Naive B cell (primary cell): Measurements from ENCODE around the gene PAQR4. TPM values are rescaled to one million over a fixed set of nuclear protein-coding genes. Genes with fewer than 3 reads are reported as not detected.

Experiments used
- ATAC-seq, 2 donors: fragments of 150-1000 bp; cut with Tn5 transposase; 2 replicates each; pipeline ENCODE4 v1.10.0; 2021; ENCODE audit warnings: low read depth in 2 of 2, mild to moderate bottlenecking in 2 of 2, moderate library complexity in 2 of 2
- DNase-seq: peaks from one replicate; pipeline ENCODE4 v3.0.0; 2022
- H3K27ac Mint-ChIP-seq, 6 donors: one replicate each; pipeline ENCODE4 v1.8.0; 2020 to 2022; ENCODE audit warnings: mild to moderate bottlenecking in 6 of 6, mixed read lengths in 6 of 6, moderate library complexity in 5 of 6, inconsistent platforms in 2 of 6
- H3K27me3 Mint-ChIP-seq, 3 donors: one replicate each; pipeline ENCODE4 v1.8.0; 2021 to 2022; ENCODE audit warnings: mixed read lengths in 3 of 3, mild to moderate bottlenecking in 1 of 3
- H3K36me3 Mint-ChIP-seq, 2 donors: one replicate each; pipeline ENCODE4 v1.8.0; 2020 to 2022; ENCODE audit warnings: mixed read lengths in 2 of 2, inconsistent platforms in 1 of 2, mild to moderate bottlenecking in 1 of 2
- H3K4me1 Mint-ChIP-seq, 3 donors: one replicate each; pipeline ENCODE4 v1.8.0; 2020 to 2022; ENCODE audit warnings: mixed read lengths in 3 of 3, inconsistent platforms in 1 of 3, mild to moderate bottlenecking in 1 of 3, moderate library complexity in 1 of 3
- H3K4me3 Mint-ChIP-seq, 8 donors: one replicate each; pipeline ENCODE4 v1.8.0; 2020 to 2022; ENCODE audit warnings: mild to moderate bottlenecking in 8 of 8, mixed read lengths in 8 of 8, moderate library complexity in 8 of 8, inconsistent platforms in 2 of 8
- H3K9me3 Mint-ChIP-seq, 7 donors: one replicate each; pipeline ENCODE4 v1.8.0; 2020 to 2022; ENCODE audit warnings: mixed read lengths in 7 of 7, mild to moderate bottlenecking in 5 of 7, inconsistent platforms in 2 of 7, moderate library complexity in 1 of 7
- polyA plus RNA-seq, 6 donors: library from polyadenylated mRNA; unstranded; fragments of 300-500 nt; fragmentation: Illumina TruSeq; gene quantifications; one replicate each; pipeline ENCODE4 v1.2.3, GENCODE V29; 2021; ENCODE audit warnings: low read depth in 6 of 6

The PAQR4 gene
- polyA plus RNA-seq, 6 donors from 2014 or later: 0.43 to 1.3 (median 1.1) TPM; not detected in 1

GRCh38 chr16:3021449-3022207 lies 52.5 kb downstream of the PAQR4 start:
- ATAC-seq: peak; percentile 22 to 23

GRCh38 chr16:3022208-3022683 lies 53.1 kb downstream of the PAQR4 start:
- H3K36me3 Mint-ChIP-seq: no peaks in the 10 kb centered on the region
- H3K27ac Mint-ChIP-seq: peak overlapping the region in 1 of 6 donors; percentile 43
- ATAC-seq: no peak
- peak overlapping the region; percentile 35 to 97 (median 88) for H3K4me3 Mint-ChIP-seq
- no peak for DNase-seq
- peaks cover 36 to 55% (median 54%) of the 10 kb centered on the region in 3 donors for H3K4me1 Mint-ChIP-seq
- H3K27me3 Mint-ChIP-seq: peaks cover 0 to 7% (median 0%) of the 10 kb centered on the region in 3 donors
- peaks cover 0 to 4% (median 0%) of the 10 kb centered on the region in 7 donors for H3K9me3 Mint-ChIP-seq

More at GRCh38 chr16:3021449-3022207, 52.5 kb downstream of the PAQR4 start:
- H3K27ac Mint-ChIP-seq: peak overlapping the region in 5 of 6 donors; percentile 28 to 78 (median 56)
- H3K36me3 Mint-ChIP-seq: no peaks in the 10 kb centered on the region
- peaks cover 36 to 55% (median 54%) of the 10 kb centered on the region in 3 donors for H3K4me1 Mint-ChIP-seq
- peak overlapping the region; percentile 77 to 97 (median 90) for H3K4me3 Mint-ChIP-seq
- peaks cover 0 to 4% (median 0%) of the 10 kb centered on the region in 7 donors for H3K9me3 Mint-ChIP-seq
- DNase-seq: peak; percentile 66
- peaks cover 0 to 12% (median 0%) of the 10 kb centered on the region in 3 donors for H3K27me3 Mint-ChIP-seq

GRCh38 chr16:3022684-3023414 lies 53.7 kb downstream of the PAQR4 start:
- Mint-ChIP-seq H3K27ac (peak overlapping the region in 5 of 6 donors; percentile 27 to 99 (median 43)), H3K27me3 (peaks cover 0 to 5% (median 0%) of the 10 kb centered on the region in 3 donors), H3K9me3 (peaks cover 0 to 4% (median 0%) of the 10 kb centered on the region in 7 donors), H3K4me3 (peak overlapping the region; percentile 82 to 97 (median 95)), H3K4me1 (peaks cover 36 to 57% (median 56%) of the 10 kb centered on the region in 3 donors), H3K36me3 (no peaks in the 10 kb centered on the region)
- DNase-seq: no peak
- no peak for ATAC-seq

Other genes starting within 250 kb of the PAQR4 start
- under 1 TPM in 1 of 6 donors, not detected in 5; 0.36 TPM for gene PRSS27, start 249.1 kb upstream of the PAQR4 start, polyA plus RNA-seq
- gene SRRM2, start 216.7 kb upstream of the PAQR4 start, polyA plus RNA-seq: 100 to 1,000 TPM in 1 of 6 donors, 10 to 100 TPM in 5; 25.0 to 147 (median 45.1) TPM
- gene ELOB, start 192.1 kb upstream of the PAQR4 start, polyA plus RNA-seq: 100 to 1,000 TPM; 159 to 241 (median 203) TPM
- gene PRSS33, start 181.8 kb upstream of the PAQR4 start, polyA plus RNA-seq: not detected
- not detected for gene PRSS41, start 170.9 kb upstream of the PAQR4 start, polyA plus RNA-seq
- gene PRSS21, start 152.1 kb upstream of the PAQR4 start, polyA plus RNA-seq: 1 to 10 TPM in 4 of 6 donors, under 1 TPM in 1, not detected in 1; 0.51 to 4.4 (median 1.9) TPM
- not detected for gene ZG16B, start 139.0 kb upstream of the PAQR4 start, polyA plus RNA-seq
- not detected for gene PRSS22, start 111.2 kb upstream of the PAQR4 start, polyA plus RNA-seq
- 10 to 100 TPM; 15.6 to 22.6 (median 18.9) TPM for gene FLYWCH2, start 86.1 kb upstream of the PAQR4 start, polyA plus RNA-seq
- 10 to 100 TPM in 3 of 6 donors, 1 to 10 TPM in 3; 6.3 to 13.4 (median 9.5) TPM for gene FLYWCH1, start 57.4 kb upstream of the PAQR4 start, polyA plus RNA-seq
- gene KREMEN2, start 5.1 kb upstream of the PAQR4 start, polyA plus RNA-seq: 1 to 10 TPM in 3 of 6 donors, under 1 TPM in 2, not detected in 1; 0.25 to 4.4 (median 1.2) TPM
- gene PKMYT1, start 11.1 kb downstream of the PAQR4 start, polyA plus RNA-seq: under 1 TPM in 4 of 6 donors, not detected in 2; 0.45 to 0.88 (median 0.62) TPM
- not detected for gene CLDN9, start 43.6 kb downstream of the PAQR4 start, polyA plus RNA-seq
- gene CLDN6, start 48.8 kb downstream of the PAQR4 start, polyA plus RNA-seq: not detected
- gene TNFRSF12A, start 51.0 kb downstream of the PAQR4 start, polyA plus RNA-seq: not detected
- 10 to 100 TPM in 5 of 6 donors, 1 to 10 TPM in 1; 7.6 to 21.4 (median 15.4) TPM for gene HCFC1R1, start 54.6 kb downstream of the PAQR4 start, polyA plus RNA-seq
- gene THOC6, start 54.7 kb downstream of the PAQR4 start, polyA plus RNA-seq: 10 to 100 TPM; 35.7 to 75.7 (median 48.3) TPM
- not detected for gene BICDL2, start 67.6 kb downstream of the PAQR4 start, polyA plus RNA-seq
- gene MMP25, start 77.2 kb downstream of the PAQR4 start, polyA plus RNA-seq: under 1 TPM in 2 of 6 donors, not detected in 4; 0.29 to 0.55 TPM
- gene IL32, start 96.3 kb downstream of the PAQR4 start, polyA plus RNA-seq: 10 to 100 TPM in 2 of 6 donors, 1 to 10 TPM in 4; 3.0 to 15.0 (median 6.2) TPM
- gene ZSCAN10, start 129.9 kb downstream of the PAQR4 start, polyA plus RNA-seq: not detected
- under 1 TPM in 1 of 6 donors, not detected in 5; 0.47 TPM for gene ZNF205, start 143.2 kb downstream of the PAQR4 start, polyA plus RNA-seq
- 1 to 10 TPM in 4 of 6 donors, under 1 TPM in 1, not detected in 1; 0.38 to 2.7 (median 1.6) TPM for gene ZNF213, start 165.7 kb downstream of the PAQR4 start, polyA plus RNA-seq
- not detected for gene OR1F1, start 218.9 kb downstream of the PAQR4 start, polyA plus RNA-seq